Calu3 (cell line): ENCODE data around the gene CYB5B. TPM values are rescaled to one million over a fixed set of nuclear protein-coding genes. Genes with fewer than 3 reads are reported as not detected.

ENCODE experiments used
- BruUV-seq: library from RNA; stranded (reverse); fragments of 400-500 nt; replicated peaks from 2 replicates; lab custom pipeline; 2021; lab: Mats Ljungman, UMichigan
- CTCF ChIA-PET: fragments of 300-600 bp; sonication (Branson Sonifier 250); formaldehyde crosslinking; loops from one replicate; lab custom pipeline; 2022; ENCODE audit warnings: antibody characterized with exemption; lab: Charles Lee
- DNase-seq: peaks from one replicate; pipeline ENCODE4 v3.0.0; 2022
- H3K27ac Mint-ChIP-seq: one replicate; pipeline ENCODE4 v1.8.0; 2022; ENCODE audit warnings: mixed read lengths; ENCODE audit not compliant: unreplicated experiment
- H3K27me3 Mint-ChIP-seq: one replicate; pipeline ENCODE4 v1.8.0; 2022; ENCODE audit warnings: mixed read lengths; ENCODE audit not compliant: unreplicated experiment
- H3K36me3 Mint-ChIP-seq: one replicate; pipeline ENCODE4 v1.8.0; 2022; ENCODE audit warnings: mild to moderate bottlenecking, moderate library complexity, mixed read lengths; ENCODE audit not compliant: insufficient read depth, unreplicated experiment
- H3K4me1 Mint-ChIP-seq: one replicate; pipeline ENCODE4 v1.8.0; 2022; ENCODE audit warnings: mild to moderate bottlenecking, low read depth, mixed read lengths; ENCODE audit not compliant: unreplicated experiment
- H3K4me3 Mint-ChIP-seq: one replicate; pipeline ENCODE4 v1.8.0; 2022; ENCODE audit warnings: mild to moderate bottlenecking, low read depth, moderate library complexity, mixed read lengths; ENCODE audit not compliant: unreplicated experiment
- H3K9me3 Mint-ChIP-seq: one replicate; pipeline ENCODE4 v1.8.0; 2022; ENCODE audit warnings: low read depth, mixed read lengths; ENCODE audit not compliant: unreplicated experiment
- CTCF ChIP-seq: fragments of 200-600 bp; IDR thresholded peaks from one replicate; pipeline ENCODE4 v1.8.0; 2022; ENCODE audit warnings: antibody characterized with exemption; ENCODE audit not compliant: unreplicated experiment
- intact Hi-C: fragments of 100-400 bp; cut with micrococcal nuclease; formaldehyde crosslinking; loops from one replicate; pipeline ENCODE4 v1.10.0; 2022; ENCODE audit not compliant: unreplicated experiment
- total RNA-seq: library from RNA; stranded (reverse); gene quantifications from 2 replicates; pipeline ENCODE4 v1.2.3, GENCODE V29; 2022

The CYB5B gene
- total RNA-seq, 1 experiment from 2014 or later: 179 TPM

DNA sequence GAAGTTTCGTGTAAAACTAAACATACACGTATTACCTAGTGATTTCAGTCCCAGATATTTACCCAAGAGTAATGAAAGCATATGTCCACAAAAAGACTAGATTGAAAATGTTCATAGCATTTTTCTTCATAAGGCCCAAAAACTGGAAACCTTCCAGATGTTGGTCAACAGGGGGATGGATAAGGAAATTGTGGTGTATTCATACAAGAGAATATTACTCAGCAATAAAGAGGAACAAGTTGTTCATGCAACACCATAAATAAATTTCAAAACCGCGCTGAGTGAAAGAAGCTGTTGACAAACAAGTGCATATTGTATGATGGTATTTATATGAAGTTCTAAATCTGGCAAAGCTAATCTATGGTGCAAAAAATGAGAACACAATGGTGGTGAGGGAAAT, 87.2 kb downstream of the CYB5B start:
- H3K27ac Mint-ChIP-seq: no peak overlapping the region
- BruUV-seq: no TSS peak

GRCh38 chr16:69513180-69513966, 89.0 kb downstream of the CYB5B start:
- peaks cover 20% of the 10 kb centered on the region for H3K4me1 Mint-ChIP-seq
- intact Hi-C loops: no loop called here
- no peak overlapping the region for H3K27ac Mint-ChIP-seq
- H3K4me3 Mint-ChIP-seq: no peak overlapping the region
- H3K36me3 Mint-ChIP-seq: no peaks in the 10 kb centered on the region
- TF ChIP-seq CTCF: no peak
- DNase-seq: no peak
- no peaks in the 10 kb centered on the region for H3K27me3 Mint-ChIP-seq
- CTCF ChIA-PET: no interaction called here
- peaks cover 11% of the 10 kb centered on the region for H3K9me3 Mint-ChIP-seq
- BruUV-seq: no TSS peak

More for the DNA sequence above, 87.2 kb downstream of the CYB5B start:
- no peak overlapping the region for H3K4me3 Mint-ChIP-seq
- CTCF ChIA-PET: no interaction called here
- TF ChIP-seq CTCF: no peak
- no peaks in the 10 kb centered on the region for H3K36me3 Mint-ChIP-seq
- peaks cover 11% of the 10 kb centered on the region for H3K9me3 Mint-ChIP-seq
- intact Hi-C loops: no loop called here
- peaks cover 20% of the 10 kb centered on the region for H3K4me1 Mint-ChIP-seq
- DNase-seq: no peak
- no peaks in the 10 kb centered on the region for H3K27me3 Mint-ChIP-seq

DNA sequence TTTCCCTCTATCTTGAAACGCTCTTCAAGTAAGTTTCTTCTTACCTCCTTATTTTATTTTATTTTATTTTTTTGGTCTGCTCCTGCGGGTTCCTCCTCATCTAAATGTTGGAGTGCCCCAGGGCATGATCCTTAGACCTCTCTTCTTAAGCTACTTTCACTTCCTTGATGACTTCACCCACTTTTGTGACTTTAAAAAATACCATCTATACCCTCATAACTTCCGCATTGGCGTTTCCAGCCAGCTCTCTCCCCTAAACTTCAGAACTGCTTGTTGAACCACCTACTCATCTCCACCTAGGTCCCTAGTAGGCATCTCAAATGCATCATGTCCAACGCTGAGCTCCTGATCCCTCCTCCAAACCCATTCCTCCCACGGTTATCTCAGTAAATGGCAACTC, 89.9 kb downstream of the CYB5B start:
- CTCF ChIA-PET: no interaction called here
- TF ChIP-seq CTCF: no peak
- peaks cover 11% of the 10 kb centered on the region for H3K9me3 Mint-ChIP-seq
- no peak overlapping the region for H3K4me3 Mint-ChIP-seq
- H3K27me3 Mint-ChIP-seq: no peaks in the 10 kb centered on the region
- BruUV-seq: no TSS peak
- intact Hi-C loops: no loop called here
- H3K36me3 Mint-ChIP-seq: no peaks in the 10 kb centered on the region
- peaks cover 20% of the 10 kb centered on the region for H3K4me1 Mint-ChIP-seq
- DNase-seq: no peak
- no peak overlapping the region for H3K27ac Mint-ChIP-seq

Other genes starting within 250 kb of the CYB5B start
- gene SNTB2, start 237.5 kb upstream of the CYB5B start, total RNA-seq: 27.5 and 29.3 TPM in 2 replicates
- gene VPS4A, start 113.3 kb upstream of the CYB5B start, total RNA-seq: 31.4 and 34.4 TPM in 2 replicates
- 25.5 and 29.4 TPM in 2 replicates for gene PDF, start 94.0 kb upstream of the CYB5B start, total RNA-seq
- gene COG8, start 85.1 kb upstream of the CYB5B start, total RNA-seq: 55.0 and 57.4 TPM in 2 replicates
- gene NIP7, start 84.8 kb upstream of the CYB5B start, total RNA-seq: 55.8 and 59.8 TPM in 2 replicates
- gene TMED6, start 72.8 kb upstream of the CYB5B start, total RNA-seq: 1.4 and 1.7 TPM in 2 replicates
- 38.2 and 39.4 TPM in 2 replicates for gene TERF2, start 38.6 kb upstream of the CYB5B start, total RNA-seq
- gene NFAT5, start 141.3 kb downstream of the CYB5B start, total RNA-seq: 57.9 and 64.3 TPM in 2 replicates